GM12872 (cell line): ENCODE data around the gene HOATZ.

Experiments used
- CTCF ChIP-seq: IDR thresholded peaks from 3 replicates; pipeline ENCODE4 v1.5.1; 2011; ENCODE audit warnings: low read depth, mild to moderate bottlenecking, low read length, moderate library complexity; ENCODE audit not compliant: insufficient read depth

The HOATZ gene

GRCh38 chr11:111514216-111515031 lies at the start of gene HOATZ:
HOATZ (plus strand) TSS chr11:111514778; CDS start chr11:111514785, 7 bp downstream.
- no peak for TF ChIP-seq CTCF

GRCh38 chr11:111465400-111465799 lies 49.2 kb upstream of the HOATZ start:
- no peak for TF ChIP-seq CTCF

- TF ChIP-seq CTCF = no peak
Observed at GRCh38 chr11:111466615-111467014, 48.0 kb upstream of the HOATZ start.

- TF ChIP-seq CTCF = no peak
Observed at GRCh38 chr11:111469200-111469599, 45.4 kb upstream of the HOATZ start.

GRCh38 chr11:111472228-111472627 lies 42.4 kb upstream of the HOATZ start:
- no peak for TF ChIP-seq CTCF

- TF ChIP-seq CTCF = no peak
Observed at GRCh38 chr11:111474432-111474831, 40.1 kb upstream of the HOATZ start.

- no peak for TF ChIP-seq CTCF
Observed at GRCh38 chr11:111476366-111476765, 38.2 kb upstream of the HOATZ start.

GRCh38 chr11:111476956-111477355 lies 37.6 kb upstream of the HOATZ start:
- TF ChIP-seq CTCF = no peak
